Measurements from ENCODE around the gene AMOTL1.
A peak's percentile ranks its signal among the peaks of the same experiment; 100 is the strongest.

AMOTL1 gene

DNA sequence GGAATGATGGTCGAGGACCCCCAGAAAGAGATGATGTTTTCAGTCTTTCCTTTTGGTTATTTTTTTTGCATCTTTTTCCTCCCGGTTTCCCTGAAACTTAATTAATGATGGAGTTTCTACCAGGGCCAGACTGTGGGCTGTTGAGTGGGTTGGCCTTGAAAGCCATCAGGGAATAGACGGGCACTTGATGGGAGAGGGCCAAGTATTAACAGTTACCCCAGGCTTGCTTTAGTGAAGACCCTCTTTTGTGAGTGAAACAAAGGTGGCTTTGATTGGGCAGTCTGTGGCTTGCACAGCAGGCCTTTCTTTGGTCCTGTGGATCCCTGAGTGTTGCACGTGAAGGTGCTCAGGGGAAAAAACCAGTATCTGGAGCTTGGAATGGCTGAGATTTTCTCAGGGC is 56.9 kb downstream of the AMOTL1 start:
- H3K4me3 ChIP-seq (ENCODE audit: control insufficient read depth, low read depth, low read length) = no peak overlapping the region
- TF ChIP-seq, protein P1, sequence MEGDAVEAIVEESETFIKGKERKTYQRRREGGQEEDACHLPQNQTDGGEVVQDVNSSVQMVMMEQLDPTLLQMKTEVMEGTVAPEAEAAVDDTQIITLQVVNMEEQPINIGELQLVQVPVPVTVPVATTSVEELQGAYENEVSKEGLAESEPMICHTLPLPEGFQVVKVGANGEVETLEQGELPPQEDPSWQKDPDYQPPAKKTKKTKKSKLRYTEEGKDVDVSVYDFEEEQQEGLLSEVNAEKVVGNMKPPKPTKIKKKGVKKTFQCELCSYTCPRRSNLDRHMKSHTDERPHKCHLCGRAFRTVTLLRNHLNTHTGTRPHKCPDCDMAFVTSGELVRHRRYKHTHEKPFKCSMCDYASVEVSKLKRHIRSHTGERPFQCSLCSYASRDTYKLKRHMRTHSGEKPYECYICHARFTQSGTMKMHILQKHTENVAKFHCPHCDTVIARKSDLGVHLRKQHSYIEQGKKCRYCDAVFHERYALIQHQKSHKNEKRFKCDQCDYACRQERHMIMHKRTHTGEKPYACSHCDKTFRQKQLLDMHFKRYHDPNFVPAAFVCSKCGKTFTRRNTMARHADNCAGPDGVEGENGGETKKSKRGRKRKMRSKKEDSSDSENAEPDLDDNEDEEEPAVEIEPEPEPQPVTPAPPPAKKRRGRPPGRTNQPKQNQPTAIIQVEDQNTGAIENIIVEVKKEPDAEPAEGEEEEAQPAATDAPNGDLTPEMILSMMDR (conservative IDR thresholded peaks at IDR 0.05; ENCODE audit: control insufficient read depth, insufficient read depth, low read depth, low read length) = no peak
- no peak for DNase-seq (ENCODE audit: low read depth)

DNA sequence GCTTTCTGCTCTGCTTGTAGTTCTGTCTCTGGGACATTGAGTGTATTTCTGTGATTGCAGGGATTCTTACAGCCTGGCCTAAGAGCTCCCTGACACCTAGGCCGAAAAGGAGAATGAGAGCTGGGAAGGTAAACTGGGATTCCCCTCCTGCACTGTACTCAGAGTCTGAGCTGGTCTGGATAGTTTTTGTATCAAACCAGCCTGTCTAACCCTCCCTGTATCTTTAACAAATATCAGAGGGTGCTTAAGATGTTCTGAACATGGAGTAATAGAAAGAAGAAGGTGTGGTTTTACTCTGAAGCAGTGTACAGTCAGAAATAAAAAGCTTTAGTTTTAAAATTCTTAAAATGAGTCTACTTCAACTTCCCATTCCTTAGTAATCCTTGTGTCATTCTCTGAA is 57.3 kb downstream of the AMOTL1 start:
- TF ChIP-seq, protein P1 (conservative IDR thresholded peaks at IDR 0.05; ENCODE audit: control insufficient read depth, insufficient read depth, low read depth, low read length) = no peak

DNA sequence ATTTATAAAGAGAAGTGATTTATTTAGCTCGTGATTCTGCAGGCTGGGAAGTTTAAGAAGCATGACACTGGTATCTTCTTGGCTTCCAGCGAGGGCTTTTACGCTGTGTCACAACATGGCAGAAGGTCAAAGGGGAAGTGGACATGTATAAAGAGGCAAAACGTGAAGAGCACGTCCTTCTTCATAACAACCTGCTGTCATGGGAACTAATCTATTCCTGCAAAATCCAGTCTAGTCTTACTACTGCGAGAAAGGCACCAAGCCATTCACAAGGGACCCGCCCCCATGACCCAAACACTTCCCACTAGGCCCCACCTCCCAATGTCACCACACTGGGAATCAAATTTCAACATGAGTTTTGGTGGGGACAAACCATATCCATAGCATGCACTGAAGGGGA is 58.3 kb downstream of the AMOTL1 start:
- TF ChIP-seq, protein P1 (conservative IDR thresholded peaks at IDR 0.05; ENCODE audit: control insufficient read depth, insufficient read depth, low read depth, low read length) = no peak
- DNase-seq (ENCODE audit: low read depth) = no peak
- H3K4me3 ChIP-seq (ENCODE audit: control insufficient read depth, low read depth, low read length) = no peak overlapping the region

More for the DNA sequence above, 57.3 kb downstream of the AMOTL1 start:
- no peak for DNase-seq (ENCODE audit: low read depth)
- no peak overlapping the region for H3K4me3 ChIP-seq (ENCODE audit: control insufficient read depth, low read depth, low read length)

DNA sequence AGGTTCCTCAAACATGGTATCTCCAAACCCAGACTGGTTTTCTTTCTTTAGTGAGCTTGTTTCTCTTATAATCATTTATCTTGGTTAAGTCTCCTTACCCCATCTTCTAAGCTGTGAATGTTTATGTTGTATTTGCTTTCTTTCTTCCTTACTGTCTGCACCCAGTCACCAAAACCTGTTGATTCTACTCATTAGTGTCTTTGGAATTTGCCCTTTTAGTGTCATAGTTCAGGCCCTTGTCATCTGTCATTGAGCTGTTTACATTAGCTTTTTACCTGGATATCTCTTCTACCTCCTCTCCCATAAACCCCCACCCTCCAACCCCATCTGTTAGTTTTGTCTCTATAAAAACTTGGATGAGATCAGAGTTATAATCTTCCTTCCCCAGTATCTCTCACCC is 59.9 kb downstream of the AMOTL1 start:
- TF ChIP-seq, protein P1 (conservative IDR thresholded peaks at IDR 0.05; ENCODE audit: control insufficient read depth, insufficient read depth, low read depth, low read length) = no peak
- no peak for DNase-seq (ENCODE audit: low read depth)
- no peak overlapping the region for H3K4me3 ChIP-seq (ENCODE audit: control insufficient read depth, low read depth, low read length)

DNA sequence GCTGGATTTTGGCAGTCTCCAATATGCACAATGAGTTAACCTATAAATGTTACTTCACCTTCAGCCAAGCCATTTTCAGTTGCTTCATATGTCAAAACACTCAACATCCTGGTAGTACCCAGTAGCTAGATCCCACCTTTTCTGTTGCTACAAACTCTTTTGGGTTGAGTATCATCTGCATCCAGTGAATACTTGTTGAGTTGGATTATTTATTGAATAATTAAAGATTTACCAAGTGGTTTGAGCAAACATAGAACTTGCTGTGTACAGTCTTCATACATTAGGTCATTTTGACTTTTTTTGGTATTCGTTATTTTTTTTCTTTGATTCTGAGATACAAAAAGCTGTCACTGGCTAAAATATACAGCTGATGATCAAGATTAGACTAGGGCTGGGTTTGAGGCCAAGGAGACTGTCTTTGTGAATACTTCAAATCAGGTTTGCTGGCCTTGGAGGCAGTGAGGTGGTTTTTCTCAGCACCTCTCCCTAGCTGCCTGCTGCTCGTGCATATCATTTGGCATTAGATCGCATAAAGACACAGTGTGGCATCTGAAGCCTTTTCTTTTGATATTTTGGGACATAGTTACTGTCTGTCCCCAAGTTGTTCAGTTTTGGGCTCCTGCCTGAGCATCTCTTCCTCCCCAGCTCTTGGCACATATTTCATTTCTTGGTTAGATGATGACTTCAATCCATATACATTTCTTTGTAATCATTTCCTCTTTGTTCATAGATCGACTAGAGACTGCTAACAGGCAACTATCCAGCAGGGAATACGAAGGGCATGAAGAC is 62.8 kb downstream of the AMOTL1 start:
- TF ChIP-seq, protein P1 (conservative IDR thresholded peaks at IDR 0.05; ENCODE audit: control insufficient read depth, insufficient read depth, low read depth, low read length) = no peak
- DNase-seq (ENCODE audit: low read depth) = peak; percentile 21
- H3K4me3 ChIP-seq (ENCODE audit: control insufficient read depth, low read depth, low read length) = no peak overlapping the region

DNA sequence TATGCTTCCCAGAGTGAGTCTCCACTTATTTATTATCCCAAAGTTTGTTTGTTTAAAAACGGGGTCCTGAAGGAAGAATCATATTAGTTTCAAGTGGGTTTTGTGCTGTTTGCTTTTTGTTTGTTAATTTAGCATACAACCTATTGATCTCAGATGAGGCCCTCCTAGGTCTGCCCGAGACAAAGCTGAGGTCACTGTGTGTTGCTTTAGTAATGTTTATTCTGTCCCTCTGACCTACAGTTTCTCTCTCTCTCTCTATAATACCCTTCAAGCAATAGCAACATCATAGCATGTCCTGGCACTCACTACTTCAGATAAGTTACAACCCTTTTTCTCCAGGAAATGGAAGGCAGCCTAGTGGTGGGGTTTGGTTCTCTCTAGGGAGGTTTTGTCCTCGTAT is 63.4 kb downstream of the AMOTL1 start:
- TF ChIP-seq, protein P1 (conservative IDR thresholded peaks at IDR 0.05; ENCODE audit: control insufficient read depth, insufficient read depth, low read depth, low read length) = no peak
- H3K4me3 ChIP-seq (ENCODE audit: control insufficient read depth, low read depth, low read length) = no peak overlapping the region
- no peak for DNase-seq (ENCODE audit: low read depth)

All from fibroblast of mammary gland (primary cell).